Erythroblast (primary cell): Measurements from ENCODE around the gene ACADSB.

Experiments
- GATA1 ChIP-seq: IDR thresholded peaks from 2 replicates; pipeline ENCODE4 v1.6.1; 2011; ENCODE audit warnings: low read depth, mild to moderate bottlenecking, control low read depth, low read length, moderate library complexity
- POLR2A ChIP-seq: IDR thresholded peaks from 2 replicates; pipeline ENCODE4 v1.6.1; 2011; ENCODE audit warnings: mild to moderate bottlenecking, low read length

DNA sequence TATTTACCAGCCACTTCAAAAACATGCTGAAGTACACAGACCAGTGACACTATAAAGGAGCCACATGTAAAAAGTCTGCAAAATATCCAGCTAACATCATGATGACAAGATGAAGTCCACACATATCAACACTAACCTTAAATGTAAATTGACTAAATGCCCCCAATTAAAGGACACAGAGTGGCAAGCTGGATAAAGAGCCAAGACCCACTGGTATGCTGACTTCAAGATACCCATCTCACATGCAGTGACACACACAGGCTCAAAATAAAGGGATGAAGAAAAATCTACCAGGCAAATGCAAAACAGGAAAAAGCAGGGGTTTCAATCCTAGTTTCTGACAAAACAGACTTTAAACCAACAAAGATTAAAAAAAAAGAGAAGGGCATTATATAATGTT lies 41.9 kb upstream of the ACADSB start:
- no peak for TF ChIP-seq POLR2A
- TF ChIP-seq GATA1, result no peak
